HEK293 (cell line): ENCODE results near the gene DUS1L.

Experiments
- CTCF ChIA-PET: fragments of 350-600 bp; formaldehyde crosslinking; extraction: SDS; loops from one replicate; lab custom pipeline; 2021; ENCODE audit warnings: antibody characterized with exemption; lab: Yijun Ruan, JAX
- POLR2A ChIA-PET: fragments of 300-600 bp; formaldehyde crosslinking; extraction: SDS; loops from one replicate; lab custom pipeline; 2020; ENCODE audit warnings: antibody characterized with exemption, inconsistent platforms; lab: Yijun Ruan, JAX
- H3K27ac ChIP-seq: fragments of 200-500 bp; sonication (Bioruptor generic); 2 replicates; pipeline ENCODE4 v1.5.1; 2014; ENCODE audit warnings: low read depth, low read length, control low read depth, inconsistent platforms; ENCODE audit errors: extremely low read depth
- H3K36me3 ChIP-seq, 2 experiments: fragments of 200-500 bp in 1 of 2; sonication (Bioruptor generic) in 1 of 2; 1 replicate in 1 of 2; 2 replicates in 1 of 2; pipeline ENCODE4 v1.5.1; 2014 to 2017; ENCODE audit warnings: inconsistent platforms in 2 of 2, low read length in 2 of 2; ENCODE audit not compliant: control insufficient read depth in 2 of 2, insufficient read depth in 1 of 2
- H3K4me1 ChIP-seq: fragments of 200-500 bp; sonication (Bioruptor generic); 2 replicates; pipeline ENCODE4 v1.5.1; 2014; ENCODE audit warnings: mild to moderate bottlenecking, low read length, inconsistent platforms; ENCODE audit not compliant: control insufficient read depth, insufficient read depth
- H3K4me3 ChIP-seq: 2 replicates; pipeline ENCODE4 v1.5.1; 2011; ENCODE audit warnings: low read depth, mild to moderate bottlenecking, control low read depth, low read length, moderate library complexity
- H3K9me3 ChIP-seq: fragments of 200-500 bp; sonication (Bioruptor generic); 2 replicates; pipeline ENCODE4 v1.5.1; 2014; ENCODE audit warnings: low read depth, low read length, inconsistent platforms; ENCODE audit not compliant: control insufficient read depth, insufficient read depth
- BCL11B ChIP-seq: fragments of 450-650 bp; formaldehyde crosslinking; IDR thresholded peaks from 2 replicates; pipeline ENCODE4 v1.5.1; 2016; ENCODE audit warnings: low read depth, missing biosample characterization, missing genetic modification characterization
- MZF1 ChIP-seq: fragments of 450-650 bp; formaldehyde crosslinking; IDR thresholded peaks from 2 replicates; pipeline ENCODE4 v1.5.1; 2017; ENCODE audit warnings: missing biosample characterization, missing genetic modification characterization, borderline replicate concordance
- SCRT2 ChIP-seq: fragments of 450-650 bp; formaldehyde crosslinking; IDR thresholded peaks from 2 replicates; pipeline ENCODE4 v1.5.1; 2016; ENCODE audit warnings: missing biosample characterization, missing genetic modification characterization
- ZBTB21 ChIP-seq: fragments of 450-650 bp; formaldehyde crosslinking; IDR thresholded peaks from 2 replicates; pipeline ENCODE4 v1.5.1; 2017; ENCODE audit warnings: missing biosample characterization, missing genetic modification characterization
- ZNF10 ChIP-seq: fragments of 450-650 bp; formaldehyde crosslinking; IDR thresholded peaks from 2 replicates; pipeline ENCODE4 v1.5.1; 2017; ENCODE audit warnings: missing biosample characterization, missing genetic modification characterization
- ZNF169 ChIP-seq: fragments of 450-650 bp; formaldehyde crosslinking; IDR thresholded peaks from 2 replicates; pipeline ENCODE4 v1.5.1; 2016; ENCODE audit warnings: missing biosample characterization, missing genetic modification characterization
- ZNF571 ChIP-seq: fragments of 450-650 bp; formaldehyde crosslinking; IDR thresholded peaks from 2 replicates; pipeline ENCODE4 v1.5.0; 2017; ENCODE audit warnings: missing biosample characterization, missing genetic modification characterization
- ZNF837 ChIP-seq: fragments of 450-650 bp; formaldehyde crosslinking; IDR thresholded peaks from 2 replicates; pipeline ENCODE4 v1.5.1; 2016; ENCODE audit warnings: missing biosample characterization, missing genetic modification characterization
- TF ChIP-seq, protein P1 (sequence below): fragments of 450-650 bp; formaldehyde crosslinking; IDR thresholded peaks from 2 replicates; pipeline ENCODE4 v1.5.1; 2016; ENCODE audit warnings: missing biosample characterization, missing genetic modification characterization
- TF ChIP-seq, protein P2 (sequence below): fragments of 450-650 bp; formaldehyde crosslinking; IDR thresholded peaks from 2 replicates; pipeline ENCODE4 v1.5.1; 2016; ENCODE audit warnings: missing biosample characterization, missing genetic modification characterization
- TF ChIP-seq, protein P3 (sequence below): fragments of 450-650 bp; formaldehyde crosslinking; IDR thresholded peaks from 2 replicates; pipeline ENCODE4 v1.5.1; 2016; ENCODE audit warnings: missing biosample characterization, missing genetic modification characterization
- TF ChIP-seq, protein P4 (sequence below): fragments of 450-650 bp; formaldehyde crosslinking; IDR thresholded peaks from 2 replicates; pipeline ENCODE4 v1.5.0; 2017; ENCODE audit warnings: missing biosample characterization, missing genetic modification characterization, borderline replicate concordance
- TF ChIP-seq, protein P5 (sequence below): fragments of 450-650 bp; IDR thresholded peaks from 2 replicates; pipeline ENCODE4 v1.5.1; 2018; ENCODE audit warnings: missing biosample characterization, missing genetic modification characterization
- TF ChIP-seq, protein P6 (sequence below): fragments of 450-650 bp; formaldehyde crosslinking; IDR thresholded peaks from 2 replicates; pipeline ENCODE4 v1.5.1; 2016; ENCODE audit warnings: missing biosample characterization, missing genetic modification characterization

DUS1L gene

DNA sequence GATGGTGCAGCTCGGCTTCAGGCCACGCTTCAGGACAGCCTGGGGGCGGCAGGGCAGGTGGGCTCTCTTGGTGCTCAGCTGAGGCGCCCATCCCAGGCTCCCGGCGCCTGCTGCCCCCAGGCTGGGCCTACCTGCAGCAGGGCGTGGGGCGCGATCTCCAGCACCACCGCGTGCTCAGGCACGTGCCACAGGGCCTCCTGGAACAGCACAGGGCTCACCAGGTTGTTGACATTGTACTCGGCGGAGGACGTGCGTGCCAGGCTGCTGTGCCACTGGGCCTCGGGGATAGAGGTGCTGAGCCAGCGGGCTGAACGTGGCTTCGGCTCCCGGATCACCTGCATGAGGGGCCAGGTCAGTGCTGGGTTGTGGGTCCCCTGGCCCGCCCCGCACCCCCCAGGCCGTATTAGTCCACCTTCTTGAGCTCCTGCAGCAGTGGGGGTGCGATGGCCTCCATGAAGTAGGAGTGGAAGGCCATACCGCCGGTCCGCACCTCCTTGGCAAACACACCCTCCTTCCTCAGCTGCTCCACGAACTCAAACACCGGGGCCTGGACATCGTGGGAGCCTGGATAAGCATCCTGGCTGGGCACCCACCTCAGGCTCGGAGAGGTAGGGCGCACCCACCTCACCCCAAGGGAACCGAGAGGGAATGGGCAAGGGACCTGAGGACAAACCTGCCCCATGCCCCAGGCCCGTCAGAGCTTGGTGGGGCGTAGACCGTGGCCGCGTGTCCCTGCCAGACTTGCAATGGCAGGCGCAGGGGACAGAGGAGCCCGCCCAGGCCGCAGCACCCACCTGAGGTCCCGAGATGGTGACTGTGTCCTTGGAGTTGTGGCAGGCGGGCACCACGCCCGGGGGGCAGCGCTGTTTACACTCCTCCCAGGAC is 23.5 kb upstream of the DUS1L start (continued):
- TF ChIP-seq, protein P1, sequence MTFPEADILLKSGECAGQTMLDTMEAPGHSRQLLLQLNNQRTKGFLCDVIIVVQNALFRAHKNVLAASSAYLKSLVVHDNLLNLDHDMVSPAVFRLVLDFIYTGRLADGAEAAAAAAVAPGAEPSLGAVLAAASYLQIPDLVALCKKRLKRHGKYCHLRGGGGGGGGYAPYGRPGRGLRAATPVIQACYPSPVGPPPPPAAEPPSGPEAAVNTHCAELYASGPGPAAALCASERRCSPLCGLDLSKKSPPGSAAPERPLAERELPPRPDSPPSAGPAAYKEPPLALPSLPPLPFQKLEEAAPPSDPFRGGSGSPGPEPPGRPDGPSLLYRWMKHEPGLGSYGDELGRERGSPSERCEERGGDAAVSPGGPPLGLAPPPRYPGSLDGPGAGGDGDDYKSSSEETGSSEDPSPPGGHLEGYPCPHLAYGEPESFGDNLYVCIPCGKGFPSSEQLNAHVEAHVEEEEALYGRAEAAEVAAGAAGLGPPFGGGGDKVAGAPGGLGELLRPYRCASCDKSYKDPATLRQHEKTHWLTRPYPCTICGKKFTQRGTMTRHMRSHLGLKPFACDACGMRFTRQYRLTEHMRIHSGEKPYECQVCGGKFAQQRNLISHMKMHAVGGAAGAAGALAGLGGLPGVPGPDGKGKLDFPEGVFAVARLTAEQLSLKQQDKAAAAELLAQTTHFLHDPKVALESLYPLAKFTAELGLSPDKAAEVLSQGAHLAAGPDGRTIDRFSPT (tag by site-specific recombination), result peak; percentile 27; the same call in 1 of the 2 replicates
- TF ChIP-seq ZBTB21 (tag by site-specific recombination) (no peak), ZNF837 (tag by site-specific recombination) (no peak), ZNF169 (tag by site-specific recombination) (no peak), ZNF10 (tag by site-specific recombination) (peak; percentile 53; the same call in 1 of the 2 replicates)

DNA sequence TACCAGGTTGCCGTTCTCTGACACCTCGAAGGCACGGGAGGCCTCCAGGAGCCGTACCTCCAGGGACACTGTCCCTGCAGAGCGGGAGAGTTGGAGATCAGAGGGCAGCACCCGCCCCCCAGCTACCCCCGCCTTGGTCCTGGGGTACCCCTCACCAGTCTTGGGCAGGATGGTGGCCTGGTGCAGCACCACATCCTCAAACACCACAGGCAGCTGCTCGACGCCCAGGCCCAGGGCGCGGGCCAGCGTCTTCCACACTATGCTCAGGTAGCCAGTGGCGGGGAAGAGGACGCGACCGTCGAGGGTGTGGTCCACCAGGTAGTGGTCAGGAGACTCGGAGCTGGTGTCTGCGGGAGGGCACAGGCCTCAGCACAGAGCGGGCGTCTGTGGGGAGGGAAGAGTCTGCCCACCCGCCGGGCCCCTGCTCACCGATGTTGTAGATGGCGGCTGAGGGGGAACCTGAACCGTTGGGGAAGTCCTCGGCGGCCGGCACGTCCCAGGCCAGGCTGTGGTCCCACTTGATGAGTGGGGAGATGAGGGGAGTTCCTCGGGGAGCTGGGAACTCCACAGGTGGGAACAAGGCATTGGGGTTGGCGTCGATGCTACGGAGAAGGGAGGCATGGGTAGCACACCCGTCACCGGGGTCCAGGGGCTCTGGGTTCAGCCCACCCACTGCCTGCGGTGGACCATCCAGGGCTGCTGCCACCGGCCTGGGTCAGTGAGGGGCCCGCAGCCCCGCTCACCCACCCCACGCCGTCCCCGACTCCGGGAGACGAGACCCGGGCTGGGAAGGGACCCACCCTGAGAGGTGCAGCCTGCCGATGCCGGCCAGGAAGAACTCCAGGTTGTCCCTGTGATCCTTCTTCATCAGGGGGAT is 22.6 kb upstream of the DUS1L start:
- POLR2A ChIA-PET, result interaction anchor here (0.5 to 1.3 kb wide), 7 partner anchors 8 to 66 kb away, joined by 3 to 6 read pairs (median 4); partner anchors contain the start of genes CENPX, FASN and LRRC45

More for the DNA sequence above, 22.6 kb upstream of the DUS1L start:
- no peaks in the 10 kb centered on the region for H3K4me1 ChIP-seq
- H3K27ac ChIP-seq, result no peak overlapping the region
- no peak overlapping the region for H3K4me3 ChIP-seq
- peaks cover 24 to 100% of the 10 kb centered on the region in 2 experiments; a peak in 2 of 3 replicates for H3K36me3 ChIP-seq
- TF ChIP-seq, protein P2, sequence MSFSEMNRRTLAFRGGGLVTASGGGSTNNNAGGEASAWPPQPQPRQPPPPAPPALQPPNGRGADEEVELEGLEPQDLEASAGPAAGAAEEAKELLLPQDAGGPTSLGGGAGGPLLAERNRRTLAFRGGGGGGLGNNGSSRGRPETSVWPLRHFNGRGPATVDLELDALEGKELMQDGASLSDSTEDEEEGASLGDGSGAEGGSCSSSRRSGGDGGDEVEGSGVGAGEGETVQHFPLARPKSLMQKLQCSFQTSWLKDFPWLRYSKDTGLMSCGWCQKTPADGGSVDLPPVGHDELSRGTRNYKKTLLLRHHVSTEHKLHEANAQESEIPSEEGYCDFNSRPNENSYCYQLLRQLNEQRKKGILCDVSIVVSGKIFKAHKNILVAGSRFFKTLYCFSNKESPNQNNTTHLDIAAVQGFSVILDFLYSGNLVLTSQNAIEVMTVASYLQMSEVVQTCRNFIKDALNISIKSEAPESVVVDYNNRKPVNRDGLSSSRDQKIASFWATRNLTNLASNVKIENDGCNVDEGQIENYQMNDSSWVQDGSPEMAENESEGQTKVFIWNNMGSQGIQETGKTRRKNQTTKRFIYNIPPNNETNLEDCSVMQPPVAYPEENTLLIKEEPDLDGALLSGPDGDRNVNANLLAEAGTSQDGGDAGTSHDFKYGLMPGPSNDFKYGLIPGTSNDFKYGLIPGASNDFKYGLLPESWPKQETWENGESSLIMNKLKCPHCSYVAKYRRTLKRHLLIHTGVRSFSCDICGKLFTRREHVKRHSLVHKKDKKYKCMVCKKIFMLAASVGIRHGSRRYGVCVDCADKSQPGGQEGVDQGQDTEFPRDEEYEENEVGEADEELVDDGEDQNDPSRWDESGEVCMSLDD (tag by site-specific recombination), result no peak
- TF ChIP-seq BCL11B (tag by site-specific recombination), result no peak
- TF ChIP-seq ZNF571, result no peak
- no peak for TF ChIP-seq MZF1 (tag by site-specific recombination)
- TF ChIP-seq, protein P3, sequence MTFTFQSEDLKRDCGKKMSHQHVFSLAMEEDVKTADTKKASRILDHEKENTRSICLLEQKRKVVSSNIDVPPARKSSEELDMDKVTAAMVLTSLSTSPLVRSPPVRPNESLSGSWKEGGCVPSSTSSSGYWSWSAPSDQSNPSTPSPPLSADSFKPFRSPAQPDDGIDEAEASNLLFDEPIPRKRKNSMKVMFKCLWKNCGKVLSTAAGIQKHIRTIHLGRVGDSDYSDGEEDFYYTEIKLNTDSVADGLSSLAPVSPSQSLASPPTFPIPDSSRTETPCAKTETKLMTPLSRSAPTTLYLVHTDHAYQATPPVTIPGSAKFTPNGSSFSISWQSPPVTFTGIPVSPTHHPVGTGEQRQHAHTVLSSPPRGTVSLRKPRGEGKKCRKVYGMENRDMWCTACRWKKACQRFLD (tag by site-specific recombination), result no peak
- TF ChIP-seq, protein P4, sequence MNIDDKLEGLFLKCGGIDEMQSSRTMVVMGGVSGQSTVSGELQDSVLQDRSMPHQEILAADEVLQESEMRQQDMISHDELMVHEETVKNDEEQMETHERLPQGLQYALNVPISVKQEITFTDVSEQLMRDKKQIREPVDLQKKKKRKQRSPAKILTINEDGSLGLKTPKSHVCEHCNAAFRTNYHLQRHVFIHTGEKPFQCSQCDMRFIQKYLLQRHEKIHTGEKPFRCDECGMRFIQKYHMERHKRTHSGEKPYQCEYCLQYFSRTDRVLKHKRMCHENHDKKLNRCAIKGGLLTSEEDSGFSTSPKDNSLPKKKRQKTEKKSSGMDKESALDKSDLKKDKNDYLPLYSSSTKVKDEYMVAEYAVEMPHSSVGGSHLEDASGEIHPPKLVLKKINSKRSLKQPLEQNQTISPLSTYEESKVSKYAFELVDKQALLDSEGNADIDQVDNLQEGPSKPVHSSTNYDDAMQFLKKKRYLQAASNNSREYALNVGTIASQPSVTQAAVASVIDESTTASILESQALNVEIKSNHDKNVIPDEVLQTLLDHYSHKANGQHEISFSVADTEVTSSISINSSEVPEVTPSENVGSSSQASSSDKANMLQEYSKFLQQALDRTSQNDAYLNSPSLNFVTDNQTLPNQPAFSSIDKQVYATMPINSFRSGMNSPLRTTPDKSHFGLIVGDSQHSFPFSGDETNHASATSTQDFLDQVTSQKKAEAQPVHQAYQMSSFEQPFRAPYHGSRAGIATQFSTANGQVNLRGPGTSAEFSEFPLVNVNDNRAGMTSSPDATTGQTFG (tag by site-specific recombination), result no peak
- TF ChIP-seq SCRT2 (tag by site-specific recombination), result peak; percentile 54
- TF ChIP-seq, protein P5, sequence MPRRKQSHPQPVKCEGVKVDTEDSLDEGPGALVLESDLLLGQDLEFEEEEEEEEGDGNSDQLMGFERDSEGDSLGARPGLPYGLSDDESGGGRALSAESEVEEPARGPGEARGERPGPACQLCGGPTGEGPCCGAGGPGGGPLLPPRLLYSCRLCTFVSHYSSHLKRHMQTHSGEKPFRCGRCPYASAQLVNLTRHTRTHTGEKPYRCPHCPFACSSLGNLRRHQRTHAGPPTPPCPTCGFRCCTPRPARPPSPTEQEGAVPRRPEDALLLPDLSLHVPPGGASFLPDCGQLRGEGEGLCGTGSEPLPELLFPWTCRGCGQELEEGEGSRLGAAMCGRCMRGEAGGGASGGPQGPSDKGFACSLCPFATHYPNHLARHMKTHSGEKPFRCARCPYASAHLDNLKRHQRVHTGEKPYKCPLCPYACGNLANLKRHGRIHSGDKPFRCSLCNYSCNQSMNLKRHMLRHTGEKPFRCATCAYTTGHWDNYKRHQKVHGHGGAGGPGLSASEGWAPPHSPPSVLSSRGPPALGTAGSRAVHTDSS, result no peak
- TF ChIP-seq, protein P6, sequence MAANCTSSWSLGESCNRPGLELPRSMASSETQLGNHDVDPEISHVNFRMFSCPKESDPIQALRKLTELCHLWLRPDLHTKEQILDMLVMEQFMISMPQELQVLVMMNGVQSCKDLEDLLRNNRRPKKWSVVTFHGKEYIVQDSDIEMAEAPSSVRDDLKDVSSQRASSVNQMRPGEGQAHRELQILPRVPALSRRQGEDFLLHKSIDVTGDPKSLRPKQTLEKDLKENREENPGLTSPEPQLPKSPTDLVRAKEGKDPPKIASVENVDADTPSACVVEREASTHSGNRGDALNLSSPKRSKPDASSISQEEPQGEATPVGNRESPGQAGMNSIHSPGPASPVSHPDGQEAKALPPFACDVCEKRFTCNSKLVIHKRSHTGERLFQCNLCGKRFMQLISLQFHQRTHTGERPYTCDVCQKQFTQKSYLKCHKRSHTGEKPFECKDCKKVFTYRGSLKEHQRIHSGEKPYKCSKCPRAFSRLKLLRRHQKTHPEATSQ (tag by site-specific recombination), result no peak
- CTCF ChIA-PET, result interaction anchor here (0.6 kb wide), 1 partner anchor 35 kb away, joined by 3 read pairs; no protein-coding TSS in a partner anchor
- H3K9me3 ChIP-seq, result no peaks in the 10 kb centered on the region
